ENCODE measurements around the gene KRTAP10-4. TPM values are rescaled to one million over a fixed set of nuclear protein-coding genes. Genes with fewer than 3 reads are reported as not detected.

Gene KRTAP10-4
- total RNA-seq, 1 donor from 2014 or later, result not detected

DNA sequence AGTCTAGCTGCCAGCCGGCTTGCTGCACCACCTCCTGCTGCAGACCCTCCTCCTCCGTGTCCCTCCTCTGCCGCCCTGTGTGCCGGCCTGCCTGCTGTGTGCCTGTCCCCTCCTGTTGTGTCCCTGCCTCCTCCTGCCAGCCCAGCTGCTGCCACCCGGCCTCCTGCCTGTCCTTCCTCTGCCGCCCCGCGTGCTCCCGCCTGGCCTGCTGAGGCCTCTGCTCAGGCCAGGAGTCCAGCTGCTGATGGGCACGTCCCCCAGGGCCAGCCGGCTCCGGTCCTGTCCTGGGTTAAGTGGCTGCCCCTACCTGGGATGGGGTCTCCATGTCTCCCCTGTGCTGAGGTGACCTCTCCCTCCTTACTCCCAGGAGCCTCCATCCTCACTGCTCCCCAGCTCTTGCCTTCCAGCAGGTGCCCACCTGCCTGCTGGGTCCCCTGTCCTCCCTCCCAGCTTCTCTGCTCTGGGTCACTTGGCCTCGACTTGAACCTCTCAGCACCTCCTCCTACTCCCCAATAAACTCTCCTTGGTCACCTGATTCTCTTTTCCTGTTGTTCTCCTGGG lies 39.2 kb downstream of the KRTAP10-4 start:
- no peak for DNase-seq (ENCODE audit: extremely low read depth, low read depth, low spot score)

DNA sequence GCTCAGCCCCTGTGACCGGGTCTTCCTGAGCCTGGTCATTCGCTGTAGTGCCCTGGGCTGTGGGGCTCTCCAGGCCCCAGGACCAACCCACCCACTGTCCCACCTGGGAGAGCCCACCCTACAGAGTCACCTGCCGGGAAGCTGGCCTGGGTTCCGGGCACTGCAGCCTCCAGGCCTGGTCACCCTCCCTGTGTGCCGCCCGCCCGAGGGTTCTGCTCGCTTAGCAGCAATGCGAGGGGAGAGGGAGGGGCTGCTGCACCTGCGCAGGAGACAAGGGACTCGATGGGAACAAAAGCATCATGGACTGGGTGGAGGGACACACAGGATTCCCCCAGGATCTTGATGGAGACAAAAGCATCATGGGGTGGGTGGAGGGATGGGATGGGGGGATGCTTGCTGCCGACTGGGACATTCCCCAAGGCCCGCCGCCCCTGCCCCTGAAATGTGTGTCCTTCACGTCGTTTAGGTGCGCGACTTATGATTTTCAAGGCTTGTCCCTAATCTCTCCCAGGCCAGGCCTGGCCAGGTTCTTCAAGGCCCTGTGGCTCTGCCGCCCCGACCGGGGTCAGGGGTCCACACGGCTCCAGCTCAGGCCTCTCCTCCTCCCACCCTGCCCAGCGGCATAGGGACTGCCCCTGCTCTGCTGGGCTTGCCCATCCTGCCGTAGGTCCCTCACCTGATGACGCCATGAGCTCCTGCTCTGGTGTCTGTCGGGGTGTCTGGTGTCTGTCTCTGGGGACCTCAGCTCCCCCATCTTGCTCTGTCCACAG lies 40.0 kb downstream of the KRTAP10-4 start:
- DNase-seq (ENCODE audit: extremely low read depth, low read depth, low spot score), result no peak

DNA sequence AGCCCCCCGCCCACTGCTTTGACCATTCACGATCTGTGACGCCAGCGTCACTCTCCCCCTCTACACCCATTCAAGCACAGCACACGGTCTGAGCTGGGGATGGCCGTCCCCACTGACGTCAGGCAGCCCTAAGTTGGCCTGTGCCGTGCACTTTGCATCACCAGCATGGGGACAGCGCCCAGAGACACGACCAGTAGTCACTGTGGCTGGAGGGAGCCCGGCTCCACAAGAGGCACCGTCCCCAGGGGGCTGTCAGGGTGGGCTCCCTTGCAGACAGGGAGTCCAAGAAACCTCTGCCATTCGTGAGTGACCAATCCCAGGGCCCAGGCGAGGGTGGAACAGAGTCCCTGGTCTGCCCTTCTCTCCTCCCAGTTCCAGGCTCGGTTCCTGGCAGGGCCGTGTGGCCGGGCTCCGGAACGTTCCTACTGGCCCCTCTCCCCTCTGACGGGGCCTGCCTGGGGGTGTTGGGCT lies 40.7 kb downstream of the KRTAP10-4 start:
- no peak for DNase-seq (ENCODE audit: extremely low read depth, low read depth, low spot score)

GRCh38 chr21:44614961-44615391 lies 41.4 kb downstream of the KRTAP10-4 start:
- no peak for DNase-seq (ENCODE audit: extremely low read depth, low read depth, low spot score)

- DNase-seq (ENCODE audit: extremely low read depth, low read depth, low spot score), result no peak
These were observed 41.9 kb downstream of the KRTAP10-4 start for GRCh38 chr21:44615466-44615865.

DNA sequence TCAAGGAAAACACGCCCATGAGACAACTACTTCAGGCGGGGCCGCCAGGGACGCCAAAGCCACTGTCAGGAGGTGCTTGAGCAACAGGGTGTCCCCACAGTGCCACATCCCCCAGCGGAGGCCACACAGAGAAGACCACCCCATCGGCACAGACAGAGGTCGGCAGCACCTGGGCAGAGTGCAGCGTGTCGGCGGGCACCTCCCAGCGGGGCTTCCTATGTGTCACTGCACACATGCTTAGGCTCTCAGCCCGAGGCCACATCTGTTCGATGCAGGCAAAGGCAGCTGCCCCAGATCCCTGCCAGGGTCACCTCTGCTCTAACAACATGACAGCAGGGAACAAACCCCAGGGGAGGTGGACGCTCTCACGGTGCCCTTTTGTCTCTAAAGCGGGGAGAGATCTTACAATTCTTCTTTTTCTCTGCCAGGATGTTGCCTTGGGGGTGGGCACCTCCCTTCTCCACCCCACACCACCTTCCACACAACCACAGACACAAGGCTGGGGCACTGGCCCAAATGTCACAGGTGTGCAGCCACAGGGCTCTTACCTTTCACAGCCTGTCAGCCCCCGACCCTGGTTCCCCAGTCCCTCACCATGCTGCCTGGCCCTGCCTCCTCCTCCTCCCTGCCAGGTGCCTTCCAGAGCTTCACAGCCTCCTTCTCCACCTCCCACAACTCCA lies 42.5 kb downstream of the KRTAP10-4 start:
- no peak for DNase-seq (ENCODE audit: extremely low read depth, low read depth, low spot score)

DNA sequence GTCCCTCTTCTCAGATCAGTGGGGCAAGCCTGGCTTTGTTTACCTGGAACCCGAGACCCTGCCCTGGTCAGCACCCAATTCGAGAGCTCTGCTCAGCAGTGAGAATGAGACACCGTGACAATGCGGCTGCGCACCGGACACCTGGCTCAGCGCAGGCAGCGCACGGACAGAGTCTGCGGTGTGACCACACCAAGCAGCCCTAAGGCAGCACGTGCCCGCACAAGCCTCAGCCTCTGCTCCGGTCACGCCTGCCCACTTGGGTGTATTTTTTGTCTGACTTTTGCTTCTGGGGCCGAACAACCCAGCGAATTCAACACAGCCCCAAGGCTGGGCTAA lies 43.0 kb downstream of the KRTAP10-4 start:
- DNase-seq (ENCODE audit: extremely low read depth, low read depth, low spot score), result no peak

GRCh38 chr21:44617071-44617501 lies 43.6 kb downstream of the KRTAP10-4 start:
- no peak for DNase-seq (ENCODE audit: extremely low read depth, low read depth, low spot score)

DNA sequence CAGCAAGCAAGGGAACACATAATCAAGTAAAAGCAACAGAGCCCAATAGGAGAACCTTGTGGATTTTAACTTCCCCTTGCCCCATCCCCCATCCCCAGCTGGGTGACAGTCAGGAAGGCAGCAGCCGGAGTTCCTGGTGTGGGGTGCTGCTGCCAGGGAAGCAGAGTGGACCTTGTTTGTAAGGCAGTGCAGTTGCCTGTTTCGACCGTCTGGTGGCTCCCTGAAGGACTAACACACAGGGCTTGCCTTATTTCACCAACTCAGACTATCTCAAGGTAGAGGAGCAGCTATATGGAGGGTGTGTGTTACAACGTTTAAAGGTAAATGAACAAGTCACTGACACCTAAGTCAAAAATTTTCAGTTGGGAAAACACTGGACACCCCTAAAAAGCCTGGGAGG lies 45.0 kb downstream of the KRTAP10-4 start:
- peak; percentile 2 for DNase-seq (ENCODE audit: extremely low read depth, low read depth, low spot score)

DNA sequence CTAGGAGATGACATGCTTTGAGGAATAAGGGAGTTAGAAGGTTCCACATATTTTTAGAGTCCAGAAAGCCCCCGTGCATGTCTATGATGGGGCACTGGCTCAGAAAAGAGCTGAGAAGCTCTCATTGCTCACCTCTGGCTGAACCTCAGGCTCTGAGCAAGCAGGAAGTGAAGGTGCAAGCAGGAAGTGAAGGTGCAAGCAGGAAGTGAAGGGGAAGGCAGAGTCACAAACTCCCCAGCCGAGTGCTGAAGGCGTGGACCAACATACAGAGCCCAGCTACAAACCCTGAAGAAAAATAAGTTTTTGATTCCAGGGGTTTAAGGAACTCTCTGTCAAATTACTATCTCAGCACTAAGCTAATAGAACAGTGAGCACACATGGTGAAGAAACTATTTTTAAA lies 45.4 kb downstream of the KRTAP10-4 start:
- no peak for DNase-seq (ENCODE audit: extremely low read depth, low read depth, low spot score)

GRCh38 chr21:44619886-44620285 lies 46.4 kb downstream of the KRTAP10-4 start:
- DNase-seq (ENCODE audit: extremely low read depth, low read depth, low spot score), result no peak

DNA sequence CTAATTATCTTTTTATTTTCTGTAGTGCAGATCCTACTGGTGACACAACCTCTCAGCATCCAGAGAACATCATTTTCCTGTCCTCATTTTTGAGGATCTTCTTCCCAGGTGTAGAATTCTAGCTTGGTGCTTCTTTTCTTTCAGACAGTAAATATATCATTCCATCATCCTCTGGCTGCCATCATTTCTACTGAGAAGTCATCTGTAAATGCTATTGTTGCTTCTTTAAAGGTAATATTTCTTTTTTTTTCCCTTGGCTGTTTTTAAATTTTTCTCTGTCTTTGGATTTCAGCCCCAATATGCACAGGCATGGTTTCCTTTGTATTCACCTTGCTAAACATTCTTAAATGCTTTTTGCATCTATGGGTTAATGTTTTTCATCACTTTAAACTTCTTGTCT lies 50.0 kb downstream of the KRTAP10-4 start:
- no peak for DNase-seq (ENCODE audit: extremely low read depth, low read depth, low spot score)

Other genes with a start within 250 kb of the KRTAP10-4 start
- gene CFAP410, start 234.3 kb upstream of the KRTAP10-4 start, total RNA-seq, result 14.8 and 19.3 TPM in 2 replicates
- gene TRPM2, start 220.1 kb upstream of the KRTAP10-4 start, total RNA-seq, result 3.4 and 5.7 TPM in 2 replicates
- gene LRRC3, start 118.2 kb upstream of the KRTAP10-4 start, total RNA-seq, result 9.8 and 10.4 TPM in 2 replicates
- not detected in 2 replicates for gene KRTAP10-1, start 33.5 kb upstream of the KRTAP10-4 start, total RNA-seq
- not detected in 2 replicates for gene KRTAP10-2, start 22.2 kb upstream of the KRTAP10-4 start, total RNA-seq
- gene KRTAP10-3, start 14.9 kb upstream of the KRTAP10-4 start, total RNA-seq, result not detected in 2 replicates
- not detected in 2 replicates for gene KRTAP10-5, start 6.9 kb downstream of the KRTAP10-4 start, total RNA-seq
- not detected in 2 replicates for gene KRTAP10-6, start 18.8 kb downstream of the KRTAP10-4 start, total RNA-seq
- not detected in 2 replicates for gene KRTAP10-7, start 26.9 kb downstream of the KRTAP10-4 start, total RNA-seq
- not detected in 2 replicates for gene KRTAP10-8, start 38.4 kb downstream of the KRTAP10-4 start, total RNA-seq
- not detected in 2 replicates for gene KRTAP10-9, start 53.4 kb downstream of the KRTAP10-4 start, total RNA-seq
- gene KRTAP10-10, start 63.6 kb downstream of the KRTAP10-4 start, total RNA-seq, result not detected in 2 replicates
- not detected in 2 replicates for gene KRTAP10-11, start 72.7 kb downstream of the KRTAP10-4 start, total RNA-seq
- gene KRTAP12-4, start 80.9 kb downstream of the KRTAP10-4 start, total RNA-seq, result not detected in 2 replicates
- gene KRTAP12-3, start 84.2 kb downstream of the KRTAP10-4 start, total RNA-seq, result not detected in 2 replicates
- not detected in 2 replicates for gene KRTAP12-2, start 93.2 kb downstream of the KRTAP10-4 start, total RNA-seq
- not detected in 2 replicates for gene KRTAP12-1, start 108.4 kb downstream of the KRTAP10-4 start, total RNA-seq
- gene KRTAP10-12, start 123.4 kb downstream of the KRTAP10-4 start, total RNA-seq, result not detected in 2 replicates
- 0.12 TPM in 1 of 2 replicates, not detected in the other for gene TSPEAR, start 137.8 kb downstream of the KRTAP10-4 start, total RNA-seq
- gene UBE2G2, start 228.1 kb downstream of the KRTAP10-4 start, total RNA-seq, result 42.6 and 74.9 TPM in 2 replicates
- gene SUMO3, start 244.3 kb downstream of the KRTAP10-4 start, total RNA-seq, result 59.8 and 79.2 TPM in 2 replicates

All from glomerular endothelial cell (primary cell).